ENCODE results near the gene MAP3K7CL. TPM values are rescaled to one million over a fixed set of nuclear protein-coding genes. Genes with fewer than 3 reads are reported as not detected.
A peak's percentile ranks its signal among the peaks of the same experiment; 100 is the strongest.
"Not testable (repeated sequence)": the region's sequence is repeated elsewhere in the genome, so short reads cannot be mapped to it uniquely, and the experiment has no call there.

Gene MAP3K7CL
- total RNA-seq, 1 experiment from 2014 or later = 5.3 TPM

DNA sequence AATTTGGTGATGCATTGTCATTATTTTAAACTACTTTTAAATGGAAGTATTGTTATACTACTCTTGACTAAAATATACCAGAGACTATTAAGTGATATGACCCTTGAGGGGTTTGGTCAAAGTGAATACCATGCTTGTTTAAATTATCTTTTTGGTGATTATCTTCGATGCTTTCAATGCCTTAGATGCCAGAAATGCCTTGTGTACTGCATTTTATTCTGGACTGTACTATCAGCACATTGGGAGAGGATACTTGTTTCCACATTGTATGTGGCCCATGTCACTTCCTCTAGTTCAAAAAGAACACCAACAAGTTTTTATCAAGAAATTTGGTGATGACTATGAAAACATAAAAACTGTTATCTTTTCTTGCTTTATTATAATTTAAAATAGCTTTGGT is 16.3 kb downstream of the MAP3K7CL start:
- Histone ChIP-seq H3K9me3 (replicated peaks) (no peaks in the 10 kb centered on the region), H3K4me1 (replicated peaks) (peaks cover 43% of the 10 kb centered on the region), H3K36me3 (no peaks in the 10 kb centered on the region), H3K4me3 (no peak overlapping the region), H3K27ac (peak overlapping the region; percentile 76; the same call in 1 of the 2 replicates), H3K27me3 (replicated peaks) (no peaks in the 10 kb centered on the region)
- no peak for DNase-seq (ENCODE audit: low read depth in 1 of 2, low spot score in 2 of 2)

DNA sequence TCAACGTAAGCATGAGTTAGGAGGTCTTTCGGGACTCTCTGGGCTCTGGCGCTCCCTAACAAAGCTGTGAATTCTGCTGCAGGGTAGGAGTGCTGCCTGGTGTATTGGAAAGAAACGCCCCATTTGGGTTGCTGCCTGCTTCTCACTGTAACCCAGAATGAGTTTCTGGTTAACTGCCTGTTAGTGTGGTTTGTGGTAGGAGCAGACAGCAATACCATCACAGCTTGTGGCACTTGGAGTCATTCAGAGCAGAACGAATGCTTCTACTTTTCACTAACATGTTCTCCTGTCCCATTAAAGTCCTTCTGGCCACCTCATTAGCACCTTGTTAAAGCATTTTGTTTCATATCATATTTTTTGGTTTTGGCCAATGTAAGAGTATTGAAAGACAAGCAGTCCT is 18.1 kb downstream of the MAP3K7CL start:
- Histone ChIP-seq H3K4me3 (no peak overlapping the region), H3K9me3 (replicated peaks) (no peaks in the 10 kb centered on the region), H3K36me3 (no peaks in the 10 kb centered on the region), H3K27me3 (replicated peaks) (no peaks in the 10 kb centered on the region), H3K27ac (no peak overlapping the region), H3K4me1 (replicated peaks) (peaks cover 43% of the 10 kb centered on the region)
- no peak for DNase-seq (ENCODE audit: low read depth in 1 of 2, low spot score in 2 of 2)

DNA sequence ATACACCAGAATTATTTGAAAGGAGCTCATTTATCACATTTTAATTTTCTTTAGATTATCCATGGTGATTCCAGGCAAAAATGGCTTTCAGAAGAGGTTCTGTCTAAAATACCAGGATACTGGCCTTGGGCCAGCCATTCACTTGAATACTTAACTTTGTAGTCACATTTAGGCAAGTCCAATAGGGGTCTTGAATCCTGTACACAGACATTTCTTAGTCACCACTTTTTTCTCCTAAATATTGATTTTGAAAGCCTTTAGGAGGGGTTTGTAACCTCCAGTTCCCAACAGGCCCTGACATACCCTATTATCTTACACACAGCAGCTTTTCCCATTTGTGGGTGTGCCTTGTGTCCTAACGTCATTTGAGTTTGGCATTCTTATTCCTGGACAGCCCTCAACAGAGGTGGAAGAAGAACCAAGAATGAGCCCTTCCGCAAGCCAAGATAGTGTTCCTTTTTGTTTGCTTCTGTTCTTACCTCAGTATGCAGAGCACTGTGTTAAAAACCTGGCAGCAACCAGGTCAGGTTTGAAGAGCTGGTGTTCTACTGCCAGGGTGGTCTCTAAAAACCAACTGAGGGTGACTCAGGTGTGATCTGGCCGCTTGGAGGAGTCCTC is 19.5 kb downstream of the MAP3K7CL start:
- peak; percentile 33 to 60 for DNase-seq (ENCODE audit: low read depth in 1 of 2, low spot score in 2 of 2)
- Histone ChIP-seq H3K4me3 (no peak overlapping the region), H3K27ac (peak overlapping the region; percentile 34), H3K4me1 (replicated peaks) (peaks cover 32% of the 10 kb centered on the region), H3K27me3 (replicated peaks) (no peaks in the 10 kb centered on the region), H3K9me3 (replicated peaks) (no peaks in the 10 kb centered on the region), H3K36me3 (no peaks in the 10 kb centered on the region)

DNA sequence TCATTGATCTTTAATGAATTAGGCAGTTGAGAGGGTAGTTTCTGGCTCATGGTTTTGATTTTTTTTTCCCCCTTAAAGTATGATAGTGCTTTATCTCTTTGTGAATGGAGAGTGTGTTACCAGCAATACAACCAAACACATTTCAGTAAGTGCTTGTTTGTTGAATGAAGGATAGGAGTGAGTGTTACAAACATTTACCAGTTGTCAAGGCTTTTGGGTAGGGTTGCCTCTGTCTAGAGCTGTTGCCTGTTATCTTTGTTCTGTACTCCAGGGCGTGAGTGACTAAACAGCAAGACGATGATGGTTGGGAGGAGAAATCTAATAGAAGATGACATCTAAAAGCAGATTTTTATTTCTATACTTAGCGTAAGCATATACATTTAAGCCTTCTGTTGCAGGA is 21.5 kb downstream of the MAP3K7CL start:
- H3K27me3 ChIP-seq (replicated peaks) = no peaks in the 10 kb centered on the region
- no peaks in the 10 kb centered on the region for H3K36me3 ChIP-seq
- no peak overlapping the region for H3K27ac ChIP-seq
- H3K4me1 ChIP-seq (replicated peaks) = peaks cover 22% of the 10 kb centered on the region
- no peak overlapping the region for H3K4me3 ChIP-seq
- no peak for DNase-seq (ENCODE audit: low read depth in 1 of 2, low spot score in 2 of 2)
- H3K9me3 ChIP-seq (replicated peaks) = no peaks in the 10 kb centered on the region

DNA sequence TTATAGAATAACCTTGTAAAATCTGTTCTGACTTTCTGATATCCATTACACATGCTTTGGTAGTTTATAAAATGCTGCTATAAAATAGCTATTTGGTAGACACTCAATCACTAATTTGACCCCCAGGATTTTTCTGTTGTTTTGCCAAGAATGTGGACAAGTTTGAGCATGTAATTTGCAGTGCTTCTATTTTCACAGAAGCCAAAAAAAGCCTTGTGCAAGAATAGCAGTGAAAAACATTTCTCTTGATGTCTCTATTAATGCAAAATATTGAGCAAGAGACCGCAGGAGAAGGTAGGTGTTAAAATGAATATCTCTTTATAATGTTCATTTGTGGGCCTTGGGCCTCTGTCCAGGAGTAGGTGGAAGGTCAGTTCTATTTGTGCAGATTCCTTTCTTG is 22.5 kb downstream of the MAP3K7CL start:
- H3K27me3 ChIP-seq (replicated peaks) = no peaks in the 10 kb centered on the region
- no peaks in the 10 kb centered on the region for H3K9me3 ChIP-seq (replicated peaks)
- DNase-seq (ENCODE audit: low read depth in 1 of 2, low spot score in 2 of 2) = no peak
- peaks cover 19% of the 10 kb centered on the region for H3K4me1 ChIP-seq (replicated peaks)
- no peaks in the 10 kb centered on the region for H3K36me3 ChIP-seq
- H3K4me3 ChIP-seq = no peak overlapping the region
- H3K27ac ChIP-seq = no peak overlapping the region

DNA sequence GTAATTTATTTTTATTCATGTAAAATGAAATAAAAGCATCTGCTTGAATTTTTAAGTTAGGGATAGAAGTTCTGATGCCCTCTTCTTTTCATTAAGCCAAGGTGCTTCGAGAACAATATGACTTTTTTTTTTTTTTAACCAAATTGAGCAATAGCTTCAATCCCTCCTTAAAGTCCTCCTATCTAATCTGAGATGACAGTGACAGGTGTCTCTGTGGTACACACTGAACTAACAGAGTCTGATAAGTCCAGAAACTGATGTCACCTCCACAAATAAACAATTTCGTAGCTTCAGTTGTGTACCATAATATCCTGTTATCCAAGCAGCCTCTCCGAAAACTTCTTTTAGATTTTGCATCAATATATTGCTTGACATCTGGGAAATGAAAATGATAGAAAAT is 23.8 kb downstream of the MAP3K7CL start:
- Histone ChIP-seq H3K36me3 (no peaks in the 10 kb centered on the region), H3K27me3 (replicated peaks) (no peaks in the 10 kb centered on the region), H3K4me3 (no peak overlapping the region), H3K27ac (no peak overlapping the region), H3K4me1 (replicated peaks) (peaks cover 19% of the 10 kb centered on the region), H3K9me3 (replicated peaks) (no peaks in the 10 kb centered on the region)
- DNase-seq (ENCODE audit: low read depth in 1 of 2, low spot score in 2 of 2) = no peak

DNA sequence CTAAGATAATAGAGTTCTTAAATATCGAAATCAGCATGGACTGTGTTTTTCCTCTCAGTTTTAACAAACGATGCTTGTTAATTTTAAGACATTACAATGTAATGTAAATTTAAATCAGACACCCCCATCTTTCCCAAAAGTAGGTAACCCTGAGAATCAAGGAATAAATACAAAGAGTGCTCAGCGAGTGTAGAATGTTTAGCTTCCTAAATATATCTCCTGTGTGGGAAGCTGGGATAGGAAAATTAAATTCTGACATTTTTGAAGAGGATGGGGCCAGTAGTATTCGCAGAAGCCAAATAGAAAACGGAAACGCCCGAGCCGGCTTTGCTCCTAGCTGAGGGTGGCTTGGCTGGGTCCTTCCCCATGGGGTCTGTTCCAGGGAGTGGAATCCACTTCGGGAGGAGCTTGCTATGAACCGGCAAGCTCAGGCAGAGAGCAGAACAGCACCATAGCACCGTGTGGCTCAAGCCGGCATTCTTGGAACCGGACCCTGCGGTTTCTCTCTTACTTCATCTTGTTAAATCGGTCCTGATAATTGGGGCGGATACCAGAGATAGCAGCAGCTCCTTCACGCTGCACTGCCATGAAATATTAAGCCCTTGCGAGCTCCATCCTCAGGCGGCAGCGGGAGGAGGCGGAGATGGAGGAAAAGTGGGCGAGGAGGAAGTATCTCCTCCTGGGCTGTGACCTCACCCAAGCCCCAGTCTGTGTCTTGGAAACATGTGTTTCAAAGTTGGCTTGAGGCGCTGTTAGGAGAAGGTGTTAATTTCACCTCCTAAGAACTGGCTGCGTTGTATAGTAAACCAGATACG is 24.9 kb downstream of the MAP3K7CL start:
- peak; percentile 53 to 58 for DNase-seq (ENCODE audit: low read depth in 1 of 2, low spot score in 2 of 2)
- H3K27ac ChIP-seq = no peak overlapping the region
- no peaks in the 10 kb centered on the region for H3K27me3 ChIP-seq (replicated peaks)
- peaks cover 11% of the 10 kb centered on the region for H3K4me1 ChIP-seq (replicated peaks)
- H3K9me3 ChIP-seq (replicated peaks) = no peaks in the 10 kb centered on the region
- H3K36me3 ChIP-seq = no peaks in the 10 kb centered on the region
- H3K4me3 ChIP-seq = peak overlapping the region; percentile 32

DNA sequence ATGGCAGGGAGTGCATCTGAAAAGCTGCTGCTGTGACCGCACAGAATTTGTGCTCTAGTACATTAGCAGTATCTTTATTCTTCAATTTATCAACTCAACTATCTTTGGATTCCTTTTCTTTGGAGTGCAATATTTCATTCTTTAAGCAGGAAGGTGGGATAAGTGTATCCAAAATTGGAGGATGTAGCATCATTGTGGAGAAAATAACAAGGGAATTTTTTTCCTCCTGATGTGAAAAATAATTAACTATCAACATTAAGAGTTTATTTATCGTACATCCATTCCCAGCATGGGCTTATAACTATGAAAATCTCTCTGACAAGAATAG is 25.5 kb downstream of the MAP3K7CL start:
- Histone ChIP-seq H3K27me3 (replicated peaks) (no peaks in the 10 kb centered on the region), H3K4me3 (peak overlapping the region; percentile 32), H3K36me3 (no peaks in the 10 kb centered on the region), H3K4me1 (replicated peaks) (peaks cover 10% of the 10 kb centered on the region), H3K9me3 (replicated peaks) (no peaks in the 10 kb centered on the region), H3K27ac (no peak overlapping the region)
- DNase-seq (ENCODE audit: low read depth in 1 of 2, low spot score in 2 of 2) = no peak

DNA sequence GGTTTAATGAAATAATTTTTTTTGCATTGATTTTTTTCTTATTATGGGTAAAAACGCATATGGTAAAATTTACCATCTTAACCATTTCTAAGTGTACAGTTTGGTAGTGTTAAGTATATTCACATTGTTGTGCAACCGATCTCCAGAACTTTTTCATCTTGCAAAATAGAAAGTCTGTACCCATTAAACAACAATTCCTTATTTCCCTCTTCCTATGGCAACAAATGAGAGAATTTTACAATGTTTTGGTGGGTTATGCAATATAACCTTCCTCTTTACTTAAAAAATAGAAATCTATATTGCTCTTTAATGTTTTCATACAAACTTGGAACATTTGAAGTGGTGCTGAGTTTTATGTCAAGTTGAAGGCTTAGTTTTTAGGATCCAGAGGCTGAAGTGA is 26.6 kb downstream of the MAP3K7CL start:
- Histone ChIP-seq H3K27me3 (replicated peaks) (no peaks in the 10 kb centered on the region), H3K4me1 (replicated peaks) (peaks cover 10% of the 10 kb centered on the region), H3K4me3 (no peak overlapping the region), H3K36me3 (no peaks in the 10 kb centered on the region), H3K9me3 (replicated peaks) (no peaks in the 10 kb centered on the region), H3K27ac (no peak overlapping the region)
- DNase-seq (ENCODE audit: low read depth in 1 of 2, low spot score in 2 of 2) = no peak

DNA sequence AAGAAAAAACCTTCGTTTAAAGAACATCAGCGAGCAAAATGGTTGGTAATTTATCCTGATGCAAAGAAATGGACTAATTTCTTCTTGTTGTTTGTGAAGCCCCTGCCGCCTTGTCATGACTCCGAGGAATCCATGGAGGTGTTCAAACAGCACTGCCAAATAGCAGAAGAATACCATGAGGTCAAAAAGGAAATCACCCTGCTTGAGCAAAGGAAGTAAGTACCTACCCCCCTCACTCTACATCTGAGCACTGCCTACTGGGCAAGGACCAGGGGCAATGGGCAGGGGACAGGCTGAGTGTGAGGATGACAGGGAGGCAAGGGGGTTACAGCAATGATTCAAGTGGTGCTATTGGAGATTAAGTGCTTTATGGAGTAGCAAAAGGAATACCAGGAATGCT is 29.4 kb downstream of the MAP3K7CL start:
- Histone ChIP-seq H3K9me3 (replicated peaks) (no peaks in the 10 kb centered on the region), H3K4me1 (replicated peaks) (peaks cover 21% of the 10 kb centered on the region), H3K27ac (no peak overlapping the region), H3K4me3 (no peak overlapping the region), H3K27me3 (replicated peaks) (no peaks in the 10 kb centered on the region), H3K36me3 (no peaks in the 10 kb centered on the region)
- no peak for DNase-seq (ENCODE audit: low read depth in 1 of 2, low spot score in 2 of 2)

DNA sequence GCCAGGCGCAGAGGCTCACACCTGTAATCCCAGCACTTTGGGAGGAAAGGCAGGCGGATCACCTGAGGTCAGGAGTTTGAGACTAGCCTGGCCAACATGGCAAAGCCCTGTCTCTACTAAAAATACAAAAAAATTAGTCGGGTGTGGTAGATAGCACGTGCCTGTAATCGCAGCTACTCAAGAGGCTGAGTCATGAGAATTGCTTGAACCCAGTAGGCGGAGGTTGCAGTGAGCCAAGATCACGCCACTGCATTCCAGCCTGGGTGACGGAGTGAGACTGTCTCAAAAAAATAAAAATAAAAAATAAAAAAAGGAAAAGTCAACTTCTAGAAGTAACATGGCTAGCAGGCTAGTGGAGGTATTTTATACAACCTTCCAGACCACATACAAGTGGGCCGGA is 32.4 kb downstream of the MAP3K7CL start:
- peak; percentile 28 to 53 for DNase-seq (ENCODE audit: low read depth in 1 of 2, low spot score in 2 of 2)
- peaks cover 11% of the 10 kb centered on the region for H3K4me1 ChIP-seq (replicated peaks)
- not testable (repeated sequence) for H3K9me3 ChIP-seq (replicated peaks); H3K27me3 ChIP-seq (replicated peaks); H3K36me3 ChIP-seq; H3K4me3 ChIP-seq
- H3K27ac ChIP-seq = peak overlapping the region; percentile 70

DNA sequence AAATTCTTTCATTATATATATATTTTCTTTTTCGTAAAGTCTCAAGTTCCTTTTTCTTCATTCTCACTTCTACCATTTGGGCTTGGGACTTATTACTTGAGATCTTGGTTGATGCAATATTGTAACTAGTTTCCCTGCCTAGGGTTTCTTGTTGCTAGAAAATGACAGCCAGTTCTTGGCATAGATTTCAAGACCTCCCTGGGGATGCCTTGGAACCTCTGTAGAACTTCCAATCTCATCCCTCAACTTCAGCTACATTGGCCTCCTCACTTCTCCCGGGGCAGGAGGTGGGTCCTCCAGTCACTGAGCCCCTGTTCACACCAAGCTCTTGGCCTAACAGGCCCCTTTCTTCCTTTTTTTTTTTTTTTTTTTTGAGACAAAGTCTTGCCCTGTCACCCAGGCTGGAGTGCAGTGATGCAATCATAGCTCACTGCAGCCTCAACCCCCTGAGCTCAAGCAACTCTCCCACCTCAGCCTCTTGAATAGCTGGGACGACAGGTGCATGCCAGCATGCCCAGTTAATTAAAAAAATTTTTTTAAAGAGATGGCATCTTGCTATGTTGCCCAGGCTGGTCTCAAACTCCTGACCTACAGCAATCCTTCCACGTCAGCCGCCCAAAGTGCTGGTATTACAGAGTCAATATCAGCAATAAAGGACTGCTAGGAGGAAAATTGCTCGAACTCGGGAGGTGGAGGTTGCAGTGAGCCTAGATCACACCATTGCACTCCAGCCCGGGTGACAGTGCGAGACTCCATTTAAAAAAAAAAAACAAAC is 33.1 kb downstream of the MAP3K7CL start:
- Histone ChIP-seq H3K4me1 (replicated peaks) (peaks cover 11% of the 10 kb centered on the region), H3K27ac (peak overlapping the region; percentile 70), H3K27me3 (replicated peaks) (no peaks in the 10 kb centered on the region), H3K9me3 (replicated peaks) (no peaks in the 10 kb centered on the region), H3K36me3 (no peaks in the 10 kb centered on the region), H3K4me3 (no peak overlapping the region)
- no peak for DNase-seq (ENCODE audit: low read depth in 1 of 2, low spot score in 2 of 2)

DNA sequence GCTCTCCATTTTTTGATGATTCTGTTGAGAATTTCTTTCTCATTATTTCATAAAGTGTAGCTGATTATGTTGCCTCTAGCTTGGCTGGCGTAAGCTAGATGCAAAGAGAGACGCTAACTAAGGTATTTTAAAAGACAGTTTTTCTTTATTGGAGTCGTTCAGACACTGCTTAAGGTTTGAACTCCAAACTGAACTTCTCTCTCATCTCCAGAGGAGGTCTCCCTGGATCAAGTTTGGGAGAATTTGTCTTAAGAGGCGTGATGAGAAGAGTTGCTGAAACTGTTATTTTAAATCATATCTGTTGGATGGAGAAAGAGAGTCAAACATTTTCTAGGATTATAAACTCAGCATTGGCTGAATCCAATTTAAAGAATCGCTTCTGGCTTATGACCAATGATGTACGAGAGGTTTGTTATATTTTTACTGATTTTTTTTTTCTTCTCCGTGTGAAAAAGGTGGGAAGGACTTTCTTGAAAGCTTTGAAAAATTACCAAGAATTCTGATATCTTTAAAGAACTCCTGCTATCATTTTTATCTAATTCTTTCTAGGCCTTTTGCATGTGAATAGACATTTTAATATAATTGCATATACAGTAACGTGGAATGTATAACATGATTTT is 34.0 kb downstream of the MAP3K7CL start:
- H3K27me3 ChIP-seq (replicated peaks) = no peaks in the 10 kb centered on the region
- no peaks in the 10 kb centered on the region for H3K36me3 ChIP-seq
- peak in 1 of 2 experiments; percentile 69 for DNase-seq (ENCODE audit: low read depth in 1 of 2, low spot score in 2 of 2)
- peaks cover 11% of the 10 kb centered on the region for H3K4me1 ChIP-seq (replicated peaks)
- no peaks in the 10 kb centered on the region for H3K9me3 ChIP-seq (replicated peaks)
- H3K4me3 ChIP-seq = no peak overlapping the region
- H3K27ac ChIP-seq = no peak overlapping the region

DNA sequence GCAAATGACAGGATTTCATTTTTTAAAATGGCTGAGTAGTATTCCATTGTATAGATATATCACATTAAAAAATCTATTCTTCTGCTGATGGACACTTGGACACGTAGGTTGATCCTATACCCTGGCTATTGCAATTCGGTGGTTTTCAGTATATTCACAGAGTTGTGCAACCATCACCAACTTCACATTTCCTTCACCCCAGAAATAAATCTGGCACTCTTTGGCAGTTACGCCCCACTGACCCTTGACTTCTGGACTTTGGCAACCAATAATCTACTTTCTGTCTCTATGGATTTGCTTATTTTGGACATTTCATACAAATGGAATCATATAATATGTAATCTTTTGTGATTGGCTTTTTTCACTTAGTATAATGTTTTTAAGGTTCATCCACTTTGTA is 35.9 kb downstream of the MAP3K7CL start:
- no peaks in the 10 kb centered on the region for H3K36me3 ChIP-seq
- no peaks in the 10 kb centered on the region for H3K27me3 ChIP-seq (replicated peaks)
- no peak overlapping the region for H3K4me3 ChIP-seq
- no peak for DNase-seq (ENCODE audit: low read depth in 1 of 2, low spot score in 2 of 2)
- no peaks in the 10 kb centered on the region for H3K9me3 ChIP-seq (replicated peaks)
- no peak overlapping the region for H3K27ac ChIP-seq
- peaks cover 11% of the 10 kb centered on the region for H3K4me1 ChIP-seq (replicated peaks)

Data from SJSA1 (cell line).